Hepatocyte (in vitro differentiated cells): ENCODE measurements around the gene TGIF1. TPM values are rescaled to one million over a fixed set of nuclear protein-coding genes. Genes with fewer than 3 reads are reported as not detected.

ENCODE experiments used
- DNase-seq: peaks from one replicate; pipeline ENCODE4 v3.0.0-alpha.2; 2016; ENCODE audit warnings: low spot score
- H2AFZ ChIP-seq: fragments of 200-600 bp; sonication (generic); 2 replicates; pipeline ENCODE4 v1.6.0; 2016; ENCODE audit warnings: antibody characterized with exemption, mild to moderate bottlenecking
- H3K27ac ChIP-seq: fragments of 200-600 bp; sonication (generic); 2 replicates; pipeline ENCODE4 v1.5.1; 2016; ENCODE audit warnings: mild to moderate bottlenecking
- H3K27me3 ChIP-seq: fragments of 200-600 bp; sonication (generic); 2 replicates; pipeline ENCODE4 v1.6.1; 2016
- H3K36me3 ChIP-seq: fragments of 200-600 bp; sonication (generic); replicated peaks from 2 replicates; pipeline ENCODE4 v1.5.1; 2016; ENCODE audit warnings: low read depth; ENCODE audit not compliant: insufficient read depth
- H3K4me1 ChIP-seq: fragments of 200-600 bp; sonication (generic); 2 replicates; pipeline ENCODE4 v1.5.1; 2016; ENCODE audit warnings: mild to moderate bottlenecking, moderate library complexity; ENCODE audit not compliant: insufficient read depth
- H3K4me2 ChIP-seq: fragments of 200-600 bp; sonication (generic); 2 replicates; pipeline ENCODE4 v1.6.0; 2016
- H3K4me3 ChIP-seq: fragments of 200-600 bp; sonication (generic); 2 replicates; pipeline ENCODE4 v1.5.1; 2016; ENCODE audit warnings: mild to moderate bottlenecking
- H3K79me2 ChIP-seq: fragments of 200-600 bp; sonication (generic); 2 replicates; pipeline ENCODE4 v1.6.0; 2017; ENCODE audit warnings: mild to moderate bottlenecking
- H3K9me2 ChIP-seq: fragments of 200-600 bp; sonication (generic); replicated peaks from 2 replicates; pipeline ENCODE4 v1.6.0; 2017; ENCODE audit warnings: mild to moderate bottlenecking; ENCODE audit not compliant: insufficient read depth
- H3K9me3 ChIP-seq: fragments of 200-600 bp; sonication (generic); 2 replicates; pipeline ENCODE4 v1.5.1; 2016; ENCODE audit warnings: low read depth, mild to moderate bottlenecking
- H4K20me1 ChIP-seq: fragments of 200-600 bp; sonication (generic); 2 replicates; pipeline ENCODE4 v1.6.0; 2016; ENCODE audit warnings: mild to moderate bottlenecking; ENCODE audit not compliant: insufficient read depth, poor library complexity, severe bottlenecking
- EZH2 ChIP-seq: fragments of 200-600 bp; sonication (generic); IDR thresholded peaks from 2 replicates; pipeline ENCODE4 v1.6.1; 2016; ENCODE audit warnings: antibody characterized with exemption, mild to moderate bottlenecking, borderline replicate concordance
- EZH2phosphoT487 ChIP-seq: fragments of 200-600 bp; sonication (generic); IDR thresholded peaks from one replicate; pipeline ENCODE4 v1.6.1; 2018; ENCODE audit warnings: antibody characterized with exemption, mild to moderate bottlenecking, low read depth, moderate library complexity; ENCODE audit not compliant: unreplicated experiment, severe bottlenecking
- WGBS: methylation state at CpG from one replicate; pipeline ENCODE4 v1.1.6; 2016; ENCODE audit warnings: low lambda C conversion rate; ENCODE audit errors: missing lambda C conversion rate; 5-methylcytosine and 5-hydroxymethylcytosine counted together
- polyA plus RNA-seq: library from polyadenylated mRNA; unstranded; fragments of >200 nt; fragmentation: Nextera tagmentation; extraction: Ambion mirVana; gene quantifications from 2 replicates; pipeline ENCODE4 v1.2.1, GENCODE V29; 2016
- total RNA-seq: library from RNA; depleted of rRNA; stranded (reverse); fragments of >200 nt; gene quantifications from 2 replicates; pipeline ENCODE4 v1.2.3, GENCODE V29; 2014
- TF ChIP-seq, protein P1 (sequence below): fragments of 200-600 bp; sonication (generic); IDR thresholded peaks from 2 replicates; pipeline ENCODE4 v1.5.1; 2016; ENCODE audit warnings: antibody characterized with exemption, mild to moderate bottlenecking; ENCODE audit not compliant: poor library complexity

TGIF1 gene
- total and polyA plus RNA-seq, 2 experiments from 2014 or later, result 129 to 193 TPM

DNA sequence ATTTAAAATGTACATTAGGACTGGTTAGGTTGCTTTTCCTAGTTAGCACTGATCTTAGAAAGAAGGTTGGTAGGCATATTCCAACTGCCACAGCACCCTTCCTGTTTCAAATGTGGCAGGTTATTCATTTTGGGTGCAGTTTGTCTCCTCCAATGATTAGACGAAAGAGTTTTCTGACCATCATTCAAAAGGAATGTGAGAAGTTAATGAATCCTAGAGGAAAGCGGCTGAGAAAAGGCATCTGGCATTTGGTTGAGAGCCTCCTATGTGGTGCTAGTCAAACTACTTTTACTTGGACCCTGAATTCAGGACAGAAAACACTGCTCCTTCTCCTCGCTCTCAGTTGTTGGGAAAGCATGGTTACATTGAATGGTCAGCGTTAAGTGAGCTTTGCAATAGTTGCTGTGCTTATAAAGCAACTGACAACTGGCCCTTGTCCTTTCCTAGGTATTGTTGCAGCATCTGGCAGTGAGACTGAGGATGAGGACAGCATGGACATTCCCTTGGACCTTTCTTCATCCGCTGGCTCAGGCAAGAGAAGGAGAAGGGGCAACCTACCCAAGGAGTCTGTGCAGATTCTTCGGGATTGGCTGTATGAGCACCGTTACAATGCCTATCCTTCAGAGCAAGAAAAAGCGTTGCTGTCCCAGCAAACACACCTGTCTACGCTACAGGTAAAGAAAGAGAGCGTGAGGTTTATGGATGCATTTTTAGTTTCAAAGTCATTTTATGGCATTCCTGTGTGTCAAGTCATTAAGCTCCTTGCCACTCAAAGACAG is 6.1 kb downstream of the TGIF1 start:
- Histone ChIP-seq H3K27me3 (no peaks in the 10 kb centered on the region), H3K27ac (peak overlapping the region; percentile 99), H3K4me3 (peak overlapping the region; percentile 8), H3K9me3 (no peaks in the 10 kb centered on the region), H3K9me2 (no peaks in the 10 kb centered on the region), H4K20me1 (peaks cover 29% of the 10 kb centered on the region), H3K4me1 (peaks cover 28% of the 10 kb centered on the region), H3K36me3 (peaks cover 3% of the 10 kb centered on the region), H3K4me2 (peak overlapping the region; percentile 85), H3K79me2 (peaks cover 88% of the 10 kb centered on the region), H2AFZ (no peak overlapping the region)
- peak; percentile 37 for DNase-seq
- WGBS, result 51% methylated on average over 10 of the region's 10 CpGs
- TF ChIP-seq, protein P1, sequence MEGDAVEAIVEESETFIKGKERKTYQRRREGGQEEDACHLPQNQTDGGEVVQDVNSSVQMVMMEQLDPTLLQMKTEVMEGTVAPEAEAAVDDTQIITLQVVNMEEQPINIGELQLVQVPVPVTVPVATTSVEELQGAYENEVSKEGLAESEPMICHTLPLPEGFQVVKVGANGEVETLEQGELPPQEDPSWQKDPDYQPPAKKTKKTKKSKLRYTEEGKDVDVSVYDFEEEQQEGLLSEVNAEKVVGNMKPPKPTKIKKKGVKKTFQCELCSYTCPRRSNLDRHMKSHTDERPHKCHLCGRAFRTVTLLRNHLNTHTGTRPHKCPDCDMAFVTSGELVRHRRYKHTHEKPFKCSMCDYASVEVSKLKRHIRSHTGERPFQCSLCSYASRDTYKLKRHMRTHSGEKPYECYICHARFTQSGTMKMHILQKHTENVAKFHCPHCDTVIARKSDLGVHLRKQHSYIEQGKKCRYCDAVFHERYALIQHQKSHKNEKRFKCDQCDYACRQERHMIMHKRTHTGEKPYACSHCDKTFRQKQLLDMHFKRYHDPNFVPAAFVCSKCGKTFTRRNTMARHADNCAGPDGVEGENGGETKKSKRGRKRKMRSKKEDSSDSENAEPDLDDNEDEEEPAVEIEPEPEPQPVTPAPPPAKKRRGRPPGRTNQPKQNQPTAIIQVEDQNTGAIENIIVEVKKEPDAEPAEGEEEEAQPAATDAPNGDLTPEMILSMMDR, result no peak
- no peak for TF ChIP-seq EZH2
- TF ChIP-seq EZH2phosphoT487, result no peak

- H3K9me2 ChIP-seq, result no peaks in the 10 kb centered on the region
- H3K27me3 ChIP-seq, result no peaks in the 10 kb centered on the region
- 35% methylated on average over 1 of the region's 1 CpG for WGBS
- peaks cover 28% of the 10 kb centered on the region for H3K4me1 ChIP-seq
- H3K4me3 ChIP-seq, result no peak overlapping the region
- H3K4me2 ChIP-seq, result peak overlapping the region; percentile 85
- TF ChIP-seq, protein P1, result no peak
- TF ChIP-seq EZH2, result no peak
- TF ChIP-seq EZH2phosphoT487, result no peak
- H2AFZ ChIP-seq, result no peak overlapping the region
- peaks cover 5% of the 10 kb centered on the region for H3K36me3 ChIP-seq
- H4K20me1 ChIP-seq, result peaks cover 29% of the 10 kb centered on the region
- H3K9me3 ChIP-seq, result no peaks in the 10 kb centered on the region
- H3K27ac ChIP-seq, result peak overlapping the region; percentile 99
- H3K79me2 ChIP-seq, result peaks cover 88% of the 10 kb centered on the region
- peak; percentile 59 for DNase-seq
Measured at GRCh38 chr18:3456686-3457069, 6.7 kb downstream of the TGIF1 start.

- Histone ChIP-seq H3K9me2 (no peaks in the 10 kb centered on the region), H3K4me2 (peak overlapping the region; percentile 85), H3K27me3 (no peaks in the 10 kb centered on the region), H3K4me1 (peaks cover 28% of the 10 kb centered on the region), H3K27ac (peak overlapping the region; percentile 99), H3K4me3 (no peak overlapping the region), H3K9me3 (no peaks in the 10 kb centered on the region), H4K20me1 (peaks cover 29% of the 10 kb centered on the region), H3K79me2 (peaks cover 85% of the 10 kb centered on the region), H2AFZ (no peak overlapping the region), H3K36me3 (peaks cover 5% of the 10 kb centered on the region)
- DNase-seq, result no peak
- WGBS, result 79% methylated on average over 15 of the region's 15 CpGs
- TF ChIP-seq EZH2phosphoT487 (no peak), EZH2 (no peak)
- TF ChIP-seq, protein P1, result no peak
Measured at GRCh38 chr18:3457261-3457724, 7.3 kb downstream of the TGIF1 start.
